ENCODE results near the gene EBPL.
"Not testable (repeated sequence)": the region's sequence is repeated elsewhere in the genome, so short reads cannot be mapped to it uniquely, and the experiment has no call there.

EBPL gene

GRCh38 chr13:49635599-49636433, 55.5 kb downstream of the EBPL start:
- DNase-seq (ENCODE audit: low read depth in 2 of 2), result no peak

GRCh38 chr13:49633710-49634109, 57.6 kb downstream of the EBPL start:
- DNase-seq (ENCODE audit: low read depth in 2 of 2), result no peak

GRCh38 chr13:49632156-49632555, 59.1 kb downstream of the EBPL start:
- no peak for DNase-seq (ENCODE audit: low read depth in 2 of 2)

GRCh38 chr13:49630580-49630979, 60.7 kb downstream of the EBPL start:
- no peak for DNase-seq (ENCODE audit: low read depth in 2 of 2)

GRCh38 chr13:49629947-49630346, 61.3 kb downstream of the EBPL start:
- DNase-seq (ENCODE audit: low read depth in 2 of 2), result no peak

- DNase-seq (ENCODE audit: low read depth in 2 of 2), result no peak
These were observed 61.9 kb downstream of the EBPL start for GRCh38 chr13:49629196-49629938.

GRCh38 chr13:49627831-49628652, 63.2 kb downstream of the EBPL start, which contains the start of gene ARL11:
Gene ARL11 (plus strand): TSS chr13:49628507. CDS start chr13:49630448, 1,941 bp downstream.
- peak in 1 of 2 donors; percentile 20 for DNase-seq (ENCODE audit: low read depth in 2 of 2)

- no peak for DNase-seq (ENCODE audit: low read depth in 2 of 2)
These were observed 65.8 kb downstream of the EBPL start for GRCh38 chr13:49625392-49626079.

GRCh38 chr13:49624229-49624628, 67.1 kb downstream of the EBPL start:
- DNase-seq (ENCODE audit: low read depth in 2 of 2), result no peak

- no peak for DNase-seq (ENCODE audit: low read depth in 2 of 2)
These were observed 68.9 kb downstream of the EBPL start for GRCh38 chr13:49622174-49622946.

GRCh38 chr13:49620170-49620621, 71.1 kb downstream of the EBPL start:
- DNase-seq (ENCODE audit: low read depth in 2 of 2), result no peak

- no peak for DNase-seq (ENCODE audit: low read depth in 2 of 2)
These were observed 74.6 kb downstream of the EBPL start for GRCh38 chr13:49616676-49617065.

GRCh38 chr13:49615836-49616675, 75.2 kb downstream of the EBPL start:
- DNase-seq (ENCODE audit: low read depth in 2 of 2), result no peak

- not testable (repeated sequence) for DNase-seq (ENCODE audit: low read depth in 2 of 2)
These were observed 79.2 kb downstream of the EBPL start for GRCh38 chr13:49612042-49612441.

All from stimulated activated CD4-positive, alpha-beta T cell treated with anti-CD3 and anti-CD28 coated beads, Interleukin-1b, Interleukin-23, amount 100 ng/mL, for 1 hour (primary cell).